K562 (cell line): ENCODE results near the gene RBMXL3. TPM values are rescaled to one million over a fixed set of nuclear protein-coding genes. Genes with fewer than 3 reads are reported as not detected.

ENCODE experiments used
- ATAC-seq: fragments of 200-7000 bp; cut with Tn5 transposase; 3 replicates; pipeline ENCODE4 v1.9.1; 2020; ENCODE audit warnings: moderate library complexity
- BruUV-seq: library from RNA; stranded (reverse); fragments of 400-500 nt; replicated peaks from 2 replicates; lab custom pipeline; 2021; lab: Mats Ljungman, UMichigan
- CTCF ChIA-PET: fragments of 300-600 bp; formaldehyde crosslinking; extraction: SDS; loops from one replicate; lab custom pipeline; 2021; ENCODE audit warnings: low intra/inter-chr PET ratio; lab: Yijun Ruan, JAX
- POLR2A ChIA-PET: fragments of 300-600, 350-650 bp; sonication (Branson Sonifier 250); formaldehyde crosslinking; extraction: SDS; loops from one replicate; lab custom pipeline; 2021; ENCODE audit warnings: antibody characterized with exemption, inconsistent platforms; lab: Yijun Ruan, JAX
- DNase-seq, 4 experiments: peaks; one replicate each; pipeline versions ENCODE4 v3.0.0 to v3.0.0-alpha.2; 2011 to 2018; ENCODE audit warnings: low spot score in 3 of 4, mixed read lengths in 3 of 4; ENCODE audit errors: extremely low read depth in 1 of 4
- FAIRE-seq: peaks from 2 replicates; lab custom pipeline; 2011; peaks lifted over from hg19 to GRCh38; lab: Jason Lieb, UNC
- H2AFZ ChIP-seq: 2 replicates; pipeline ENCODE4 v1.6.0; 2011; ENCODE audit warnings: low read depth, low read length, control low read depth, inconsistent platforms
- H3K27ac ChIP-seq: fragments of 200-600 bp; 3 replicates; pipeline ENCODE4 v1.8.0; 2011; ENCODE audit warnings: low read depth, mild to moderate bottlenecking, control low read depth, inconsistent platforms, low read length, moderate library complexity, mixed read lengths; ENCODE audit errors: extremely low read depth
- H3K27me3 ChIP-seq, 2 experiments: fragments of 300-600 bp in 1 of 2; 2 replicates in 1 of 2; 3 replicates in 1 of 2; pipeline versions ENCODE4 v1.6.0 to v1.8.0; 2011; ENCODE audit warnings: inconsistent platforms in 2 of 2, low read length in 2 of 2, mild to moderate bottlenecking in 1 of 2, mixed read lengths in 1 of 2, moderate library complexity in 1 of 2; ENCODE audit not compliant: control insufficient read depth in 2 of 2, insufficient read depth in 2 of 2
- H3K36me3 ChIP-seq: fragments of 300-600 bp; 3 replicates; pipeline ENCODE4 v1.8.0; 2011; ENCODE audit warnings: mild to moderate bottlenecking, low read length, inconsistent platforms; ENCODE audit not compliant: control insufficient read depth, insufficient read depth
- H3K4me1 ChIP-seq, 2 experiments: fragments of 200-600 bp in 1 of 2; replicated peaks in 1 of 2; 2 replicates in 1 of 2; 3 replicates in 1 of 2; pipeline versions ENCODE4 v1.5.1 to v1.8.0; 2011; ENCODE audit warnings: inconsistent platforms in 2 of 2, low read length in 2 of 2, mild to moderate bottlenecking in 1 of 2, mixed read lengths in 1 of 2, moderate library complexity in 1 of 2; ENCODE audit not compliant: control insufficient read depth in 2 of 2, insufficient read depth in 2 of 2
- H3K4me2 ChIP-seq: 2 replicates; pipeline ENCODE4 v1.6.1; 2011; ENCODE audit warnings: low read length, control low read depth, inconsistent platforms, mixed read lengths; ENCODE audit not compliant: insufficient read depth
- H3K4me3 ChIP-seq: fragments of 200-600 bp; sonication (generic), shearing (Covaris generic); 2 replicates; pipeline ENCODE4 v1.5.1; 2016; ENCODE audit warnings: control low read depth, inconsistent platforms
- H3K79me2 ChIP-seq: fragments of 200-600 bp; 3 replicates; pipeline ENCODE4 v1.8.0; 2011; ENCODE audit warnings: low read length, inconsistent platforms; ENCODE audit not compliant: control insufficient read depth, insufficient read depth
- H3K9ac ChIP-seq, 2 experiments: 2 replicates each; pipeline versions ENCODE4 v1.6.0 to v1.6.1; 2011; ENCODE audit warnings: low read depth in 2 of 2, low read length in 2 of 2, control low read depth in 1 of 2, inconsistent platforms in 1 of 2, mild to moderate bottlenecking in 1 of 2, mixed read lengths in 1 of 2; ENCODE audit not compliant: insufficient read depth in 1 of 2
- H3K9me1 ChIP-seq: one replicate; pipeline ENCODE4 v1.6.0; 2011; ENCODE audit warnings: inconsistent platforms, mild to moderate bottlenecking, low read length, moderate library complexity; ENCODE audit not compliant: control insufficient read depth, insufficient read depth
- H3K9me3 ChIP-seq: replicated peaks from 2 replicates; pipeline ENCODE4 v1.5.1; 2011; ENCODE audit warnings: low read depth, low read length, inconsistent platforms; ENCODE audit not compliant: control insufficient read depth, insufficient read depth
- H4K20me1 ChIP-seq: replicated peaks from 2 replicates; pipeline ENCODE4 v1.6.1; 2011; ENCODE audit warnings: low read length, inconsistent platforms, mixed read lengths; ENCODE audit not compliant: control insufficient read depth, insufficient read depth
- BMI1 ChIP-seq: fragments of 150-350 bp; IDR thresholded peaks from 2 replicates; pipeline ENCODE4 v1.6.1; 2014; ENCODE audit warnings: low read length
- ELF1 ChIP-seq: fragments of 200-800 bp; sonication (Bioruptor generic); IDR thresholded peaks from 2 replicates; pipeline ENCODE4 v1.6.1; 2016; ENCODE audit warnings: missing genetic modification characterization, missing compliant biosample characterization
- HDAC6 ChIP-seq: IDR thresholded peaks from 2 replicates; pipeline ENCODE4 v1.6.1; 2012; ENCODE audit warnings: low read depth, mild to moderate bottlenecking, control low read depth, inconsistent platforms, low read length, moderate library complexity
- HNRNPUL1 ChIP-seq: fragments of 200-400 bp; formaldehyde crosslinking; IDR thresholded peaks from 2 replicates; pipeline ENCODE4 v1.6.1; 2017; ENCODE audit warnings: low read length
- KDM4B ChIP-seq, 2 experiments: fragments of 450-650 bp in 1 of 2; sonication (generic) in 1 of 2; IDR thresholded peaks; 2 replicates each; pipeline ENCODE4 v1.6.1; 2016 to 2017; ENCODE audit warnings: borderline replicate concordance in 2 of 2, antibody characterized with exemption in 1 of 2, low read depth in 1 of 2, mild to moderate bottlenecking in 1 of 2
- LEF1 ChIP-seq: fragments of 450-650 bp; IDR thresholded peaks from 2 replicates; pipeline ENCODE4 v1.6.1; 2016; ENCODE audit warnings: mild to moderate bottlenecking
- MIER1 ChIP-seq: fragments of 450-650 bp; IDR thresholded peaks from 2 replicates; pipeline ENCODE4 v1.6.1; 2016; ENCODE audit warnings: antibody characterized with exemption, mild to moderate bottlenecking, low read depth
- NCOA4 ChIP-seq: fragments of 450-650 bp; IDR thresholded peaks from 2 replicates; pipeline ENCODE4 v1.6.1; 2018; ENCODE audit warnings: mild to moderate bottlenecking; ENCODE audit not compliant: partially characterized antibody
- NCOA6 ChIP-seq: fragments of 450-650 bp; IDR thresholded peaks from 2 replicates; pipeline ENCODE4 v1.6.1; 2017; ENCODE audit warnings: mild to moderate bottlenecking
- SUPT5H ChIP-seq: fragments of 450-650 bp; IDR thresholded peaks from 2 replicates; pipeline ENCODE4 v1.6.1; 2016
- TAF1 ChIP-seq: IDR thresholded peaks from 2 replicates; pipeline ENCODE4 v1.6.1; 2011; ENCODE audit warnings: mild to moderate bottlenecking, low read length, moderate library complexity; ENCODE audit not compliant: insufficient read depth, control insufficient read depth, severe bottlenecking; ENCODE audit errors: extremely low read depth
- ZFP30 ChIP-seq: fragments of 250-450 bp; sonication (Bioruptor Pico); IDR thresholded peaks from 2 replicates; pipeline ENCODE4 v1.8.0; 2022; ENCODE audit warnings: moderate library complexity, mild to moderate bottlenecking, inconsistent platforms, borderline replicate concordance
- ZNF668 ChIP-seq: fragments of 250-450 bp; sonication (Bioruptor Pico); IDR thresholded peaks from 2 replicates; pipeline ENCODE4 v1.8.0; 2022; ENCODE audit warnings: mild to moderate bottlenecking, inconsistent platforms
- WGBS: fragments of 100-300 bp; shearing (Covaris generic); methylation state at CpG from one replicate; pipeline ENCODE4 v1.1.6; 2016; ENCODE audit warnings: low coverage, mixed read lengths; ENCODE audit not compliant: insufficient coverage; ENCODE audit errors: missing lambda C conversion rate; 5-methylcytosine and 5-hydroxymethylcytosine counted together
- in situ Hi-C: fragments of 300-500 bp; cut with MboI; formaldehyde crosslinking; loops from 4 replicates; pipeline ENCODE4 v1.15.0; 2018; ENCODE audit warnings: inconsistent platforms, mixed read lengths
- intact Hi-C: fragments of 100-400 bp; cut with micrococcal nuclease; formaldehyde crosslinking; loops from 2 replicates; pipeline ENCODE4 v1.14.2; 2022
- polyA plus RNA-seq, 8 experiments: library from polyadenylated mRNA; depleted of rRNA in 4 of 8; stranded (reverse) in 5 of 8; unstranded in 3 of 8; fragments of >200 nt; fragmentation: Nextera tagmentation in 2 of 8; fragmentation: Illumina TruSeq in 1 of 8; extraction: Ambion mirVana in 2 of 8; extraction: Trizol in 1 of 8; gene quantifications; 2 replicates each; pipeline versions ENCODE4 v1.2.1 to v1.2.3, GENCODE V29; 2011 to 2014; ENCODE audit warnings: inconsistent platforms in 1 of 8, missing spikeins in 1 of 8
- total RNA-seq, 7 experiments: library from RNA; depleted of rRNA in 6 of 7; stranded (reverse); fragments of >200 nt in 6 of 7; fragmentation: Illumina TruSeq in 2 of 7; extraction: Trizol in 2 of 7; gene quantifications; 2 replicates each; pipeline versions ENCODE4 v1.2.1 to v1.2.3, GENCODE V29; 2011 to 2021; ENCODE audit warnings: low replicate concordance in 1 of 7
- TF ChIP-seq, protein P1 (sequence below): fragments of 450-650 bp; IDR thresholded peaks from 2 replicates; pipeline ENCODE4 v1.6.1; 2018; ENCODE audit warnings: mild to moderate bottlenecking, low read depth; ENCODE audit not compliant: partially characterized antibody
- TF ChIP-seq, protein P2 (sequence below), 3 experiments: fragments of 200-800 bp in 1 of 3; sonication (Bioruptor generic) in 1 of 3; sonication (generic) in 1 of 3; formaldehyde crosslinking in 1 of 3; IDR thresholded peaks; 2 replicates each; pipeline versions ENCODE4 v1.6.1 to v1.8.0; 2016 to 2022; ENCODE audit warnings: mild to moderate bottlenecking in 2 of 3, missing compliant biosample characterization in 2 of 3, missing genetic modification characterization in 2 of 3, missing genetic modification reagents in 1 of 3
- TF ChIP-seq, protein P3 (sequence below), 2 experiments: fragments of 250-450 bp in 1 of 2; fragments of 450-650 bp in 1 of 2; sonication (Bioruptor Pico) in 1 of 2; IDR thresholded peaks; 2 replicates each; pipeline versions ENCODE4 v1.6.1 to v1.8.0; 2016 to 2021; ENCODE audit warnings: mild to moderate bottlenecking in 2 of 2, moderate library complexity in 2 of 2, missing compliant biosample characterization in 1 of 2, missing genetic modification characterization in 1 of 2
- TF ChIP-seq, protein P4 (sequence below): fragments of 250-450 bp; sonication (Bioruptor Pico); IDR thresholded peaks from 2 replicates; pipeline ENCODE4 v1.6.1; 2021; ENCODE audit warnings: mild to moderate bottlenecking

The RBMXL3 gene
- total and polyA plus RNA-seq, 9 of the 15 experiments (the other 6 are each of a cell fraction or from before 2014, with no cell fraction given) = 0.03 to 0.31 (median 0.04) TPM; not detected in 6

DNA sequence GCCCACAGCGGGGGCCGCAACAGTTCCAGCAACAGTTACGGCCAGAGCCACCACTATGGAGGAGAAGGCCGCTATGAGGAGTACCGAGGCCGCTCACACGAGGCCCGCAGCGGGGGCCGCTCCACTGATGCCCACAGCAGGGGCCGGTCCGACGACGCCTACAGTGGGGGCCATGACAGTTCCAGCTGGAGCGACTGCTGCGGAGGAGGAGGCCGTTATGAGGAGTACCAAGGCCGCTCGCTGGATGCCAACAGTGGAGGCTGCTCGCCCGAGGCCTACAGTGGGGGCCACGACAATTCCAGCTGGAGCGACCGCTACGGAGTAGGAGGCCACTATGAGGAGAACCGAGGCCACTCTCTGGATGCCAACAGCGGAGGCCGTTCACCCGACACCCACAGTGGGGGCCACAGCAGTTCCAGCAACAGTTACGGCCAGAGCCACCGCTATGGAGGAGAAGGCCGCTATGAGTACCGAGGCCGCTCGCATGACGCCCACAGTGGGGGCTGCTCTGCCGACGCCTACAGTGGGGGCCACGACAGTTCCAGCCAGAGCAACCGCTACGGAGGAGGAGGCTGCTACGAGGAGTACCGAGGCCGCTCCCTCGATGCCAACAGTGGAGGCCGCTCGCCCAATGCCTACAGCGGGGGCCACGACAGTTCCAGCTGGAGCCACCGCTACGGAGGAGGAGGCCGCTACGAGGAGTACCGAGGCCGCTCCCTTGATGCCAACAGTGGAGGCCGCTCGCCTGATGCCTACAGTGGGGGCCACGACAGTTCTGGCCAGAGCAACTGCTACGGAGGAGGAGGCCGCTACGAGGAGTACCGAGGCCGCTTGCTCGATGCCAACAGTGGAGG, 1.7 kb downstream of the RBMXL3 start:
- ChIA-PET POLR2A (no interaction called here), CTCF (no interaction called here)
- TF ChIP-seq MIER1 = no peak
- no peak for TF ChIP-seq ZFP30
- TF ChIP-seq, protein P1, sequence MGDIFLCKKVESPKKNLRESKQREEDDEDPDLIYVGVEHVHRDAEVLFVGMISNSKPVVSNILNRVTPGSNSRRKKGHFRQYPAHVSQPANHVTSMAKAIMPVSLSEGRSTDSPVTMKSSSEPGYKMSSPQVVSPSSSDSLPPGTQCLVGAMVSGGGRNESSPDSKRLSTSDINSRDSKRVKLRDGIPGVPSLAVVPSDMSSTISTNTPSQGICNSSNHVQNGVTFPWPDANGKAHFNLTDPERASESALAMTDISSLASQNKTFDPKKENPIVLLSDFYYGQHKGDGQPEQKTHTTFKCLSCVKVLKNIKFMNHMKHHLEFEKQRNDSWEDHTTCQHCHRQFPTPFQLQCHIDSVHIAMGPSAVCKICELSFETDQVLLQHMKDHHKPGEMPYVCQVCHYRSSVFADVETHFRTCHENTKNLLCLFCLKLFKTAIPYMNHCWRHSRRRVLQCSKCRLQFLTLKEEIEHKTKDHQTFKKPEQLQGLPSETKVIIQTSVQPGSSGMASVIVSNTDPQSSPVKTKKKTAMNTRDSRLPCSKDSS = no peak
- TF ChIP-seq SUPT5H = no peak
- TF ChIP-seq KDM4B (IDR thresholded peaks at IDR 0.05; ENCODE audit: borderline replicate concordance in 2 of 2, low read depth in 1 of 2) = no peak
- no peak for TF ChIP-seq HDAC6
- TF ChIP-seq, protein P2, sequence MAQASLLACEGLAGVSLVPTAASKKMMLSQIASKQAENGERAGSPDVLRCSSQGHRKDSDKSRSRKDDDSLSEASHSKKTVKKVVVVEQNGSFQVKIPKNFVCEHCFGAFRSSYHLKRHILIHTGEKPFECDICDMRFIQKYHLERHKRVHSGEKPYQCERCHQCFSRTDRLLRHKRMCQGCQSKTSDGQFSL (CRISPR knock-in tag; IDR thresholded peaks at IDR 0.05) = no peak
- TF ChIP-seq, protein P2 (tag; IDR thresholded peaks at IDR 0.05) = no peak
- TF ChIP-seq, protein P3, sequence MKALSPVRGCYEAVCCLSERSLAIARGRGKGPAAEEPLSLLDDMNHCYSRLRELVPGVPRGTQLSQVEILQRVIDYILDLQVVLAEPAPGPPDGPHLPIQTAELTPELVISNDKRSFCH (CRISPR knock-in tag; IDR thresholded peaks at IDR 0.05) = no peak
- TF ChIP-seq, protein P3 (tag; IDR thresholded peaks at IDR 0.05) = no peak
- no peak for TF ChIP-seq BMI1
- no peak for TF ChIP-seq ZNF668
- no peak for TF ChIP-seq ELF1 (tag)
- TF ChIP-seq, protein P4, sequence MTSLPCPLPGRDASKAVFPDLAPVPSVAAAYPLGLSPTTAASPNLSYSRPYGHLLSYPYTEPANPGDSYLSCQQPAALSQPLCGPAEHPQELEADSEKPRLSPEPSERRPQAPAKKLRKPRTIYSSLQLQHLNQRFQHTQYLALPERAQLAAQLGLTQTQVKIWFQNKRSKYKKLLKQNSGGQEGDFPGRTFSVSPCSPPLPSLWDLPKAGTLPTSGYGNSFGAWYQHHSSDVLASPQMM (CRISPR knock-in tag) = no peak
- TF ChIP-seq TAF1 = no peak
- TF ChIP-seq HNRNPUL1 = no peak
- TF ChIP-seq NCOA4 = no peak
- no peak for TF ChIP-seq NCOA6
- TF ChIP-seq LEF1 = no peak
- no peaks in the 10 kb centered on the region for H3K27me3 ChIP-seq
- H3K36me3 ChIP-seq = no peaks in the 10 kb centered on the region
- no peak overlapping the region for H2AFZ ChIP-seq
- DNase-seq (no peak), ATAC-seq (no peak), FAIRE-seq (no peak)
- H3K79me2 ChIP-seq = no peaks in the 10 kb centered on the region
- no peak overlapping the region for H3K4me2 ChIP-seq
- intact Hi-C loops = no loop called here
- in situ Hi-C loops = no loop called here
- H3K4me1 ChIP-seq = no peaks in the 10 kb centered on the region
- BruUV-seq = no TSS peak
- 36% methylated on average over 22 of the region's 64 CpGs for WGBS
- H3K9me3 ChIP-seq = no peaks in the 10 kb centered on the region
- H4K20me1 ChIP-seq = no peaks in the 10 kb centered on the region
- H3K9me1 ChIP-seq = no peaks in the 10 kb centered on the region
- no peak overlapping the region for H3K4me3 ChIP-seq
- no peak overlapping the region for H3K9ac ChIP-seq
- H3K27ac ChIP-seq = no peak overlapping the region
